SU-DHL-6 (cell line): Measurements from ENCODE around the gene SLC35F1.

Source experiments
- H2AFZ ChIP-seq: fragments of 200-600 bp; sonication (generic); 2 replicates; pipeline ENCODE4 v1.6.1; 2014; ENCODE audit warnings: low read depth, mild to moderate bottlenecking, moderate library complexity, mixed read lengths, antibody characterized with exemption, low read length; ENCODE audit not compliant: severe bottlenecking
- H3F3A ChIP-seq: fragments of 200-600 bp; shearing (Covaris generic); 2 replicates; pipeline ENCODE4 v1.6.0; 2016; ENCODE audit warnings: antibody characterized with exemption, mild to moderate bottlenecking; ENCODE audit not compliant: insufficient read depth
- H3K27ac ChIP-seq: fragments of 200-600 bp; sonication (generic); 2 replicates; pipeline ENCODE4 v1.5.1; 2016; ENCODE audit warnings: low read depth, mild to moderate bottlenecking, low read length, moderate library complexity, mixed read lengths
- H3K27me3 ChIP-seq: fragments of 200-600 bp; sonication (generic), shearing (Covaris generic); 2 replicates; pipeline ENCODE4 v1.6.0; 2014; ENCODE audit warnings: mild to moderate bottlenecking, low read length
- H3K36me3 ChIP-seq: fragments of 200-600 bp; sonication (generic); 2 replicates; pipeline ENCODE4 v1.6.1; 2014; ENCODE audit warnings: mild to moderate bottlenecking, low read length, mixed read lengths
- H3K4me2 ChIP-seq: fragments of 300-600, 200-600 bp; shearing (Covaris generic), sonication (generic); 2 replicates; pipeline ENCODE4 v1.6.0; 2014; ENCODE audit warnings: low read length, low read depth, mild to moderate bottlenecking; ENCODE audit not compliant: poor library complexity, severe bottlenecking
- H3K4me3 ChIP-seq: fragments of 200-600 bp; sonication (generic); 2 replicates; pipeline ENCODE4 v1.5.1; 2014; ENCODE audit warnings: antibody characterized with exemption, low read length, mild to moderate bottlenecking, mixed read lengths; ENCODE audit not compliant: insufficient read depth, poor library complexity, severe bottlenecking
- H3K79me2 ChIP-seq: fragments of 200-600 bp; sonication (generic); 2 replicates; pipeline ENCODE4 v1.6.1; 2014; ENCODE audit warnings: mild to moderate bottlenecking, low read length, moderate library complexity; ENCODE audit not compliant: insufficient read depth
- H3K9ac ChIP-seq: fragments of 200-600 bp; sonication (generic); 2 replicates; pipeline ENCODE4 v1.7.0; 2014; ENCODE audit warnings: mild to moderate bottlenecking, low read length
- H3K9me2 ChIP-seq: fragments of 200-600 bp; sonication (generic); replicated peaks from 2 replicates; pipeline ENCODE4 v1.6.1; 2014; ENCODE audit warnings: low read length; ENCODE audit not compliant: insufficient read depth
- H3K9me3 ChIP-seq: fragments of 200-600 bp; sonication (generic); 2 replicates; pipeline ENCODE4 v1.6.1; 2014; ENCODE audit warnings: low read length, mixed read lengths; ENCODE audit not compliant: insufficient read depth
- H4K20me1 ChIP-seq: fragments of 200-600 bp; sonication (generic); 2 replicates; pipeline ENCODE4 v1.6.1; 2014; ENCODE audit warnings: low read depth, mild to moderate bottlenecking, antibody characterized with exemption, low read length, moderate library complexity, mixed read lengths
- CTCF ChIP-seq: fragments of 200-600 bp; sonication (generic); IDR thresholded peaks from one replicate; pipeline ENCODE4 v1.5.1; 2017; ENCODE audit warnings: antibody characterized with exemption, mild to moderate bottlenecking, low read length, moderate library complexity; ENCODE audit not compliant: insufficient read depth, poor library complexity, severe bottlenecking
- EZH2phosphoT487 ChIP-seq: fragments of 200-600 bp; sonication (generic), shearing (Covaris generic); conservative IDR thresholded peaks from 2 replicates; pipeline ENCODE4 v1.6.1; 2018; ENCODE audit warnings: mild to moderate bottlenecking, antibody characterized with exemption, low read length, moderate library complexity, mixed read lengths

Gene SLC35F1

DNA sequence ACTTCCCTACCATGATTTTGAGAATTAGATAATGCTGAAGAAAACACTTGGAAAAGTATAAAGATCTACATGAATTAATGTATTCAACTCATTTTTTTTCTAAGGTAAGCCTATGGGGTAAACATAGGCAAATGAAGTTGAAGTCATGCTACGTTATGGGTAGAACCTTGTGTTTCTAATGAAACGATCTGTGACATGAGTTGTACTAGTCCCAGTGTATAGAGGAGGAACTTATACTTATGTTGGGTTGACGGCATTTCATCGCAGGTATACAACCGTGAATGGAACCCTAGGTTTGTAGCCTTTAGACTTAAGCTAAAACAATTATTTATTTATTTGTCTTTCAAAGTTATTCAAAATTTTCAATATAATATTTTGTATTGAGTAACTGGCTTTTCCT, 2.6 kb downstream of the SLC35F1 start:
- H3K4me2 ChIP-seq: no peak overlapping the region
- TF ChIP-seq EZH2phosphoT487: no peak
- TF ChIP-seq CTCF: no peak
- H3K79me2 ChIP-seq: no peaks in the 10 kb centered on the region
- H3K9me3 ChIP-seq: no peaks in the 10 kb centered on the region
- H2AFZ ChIP-seq: no peak overlapping the region
- no peaks in the 10 kb centered on the region for H3F3A ChIP-seq
- no peaks in the 10 kb centered on the region for H4K20me1 ChIP-seq
- H3K27ac ChIP-seq: no peak overlapping the region
- no peaks in the 10 kb centered on the region for H3K36me3 ChIP-seq
- H3K9ac ChIP-seq: no peak overlapping the region
- H3K27me3 ChIP-seq: no peaks in the 10 kb centered on the region
- no peaks in the 10 kb centered on the region for H3K9me2 ChIP-seq
- no peak overlapping the region for H3K4me3 ChIP-seq

DNA sequence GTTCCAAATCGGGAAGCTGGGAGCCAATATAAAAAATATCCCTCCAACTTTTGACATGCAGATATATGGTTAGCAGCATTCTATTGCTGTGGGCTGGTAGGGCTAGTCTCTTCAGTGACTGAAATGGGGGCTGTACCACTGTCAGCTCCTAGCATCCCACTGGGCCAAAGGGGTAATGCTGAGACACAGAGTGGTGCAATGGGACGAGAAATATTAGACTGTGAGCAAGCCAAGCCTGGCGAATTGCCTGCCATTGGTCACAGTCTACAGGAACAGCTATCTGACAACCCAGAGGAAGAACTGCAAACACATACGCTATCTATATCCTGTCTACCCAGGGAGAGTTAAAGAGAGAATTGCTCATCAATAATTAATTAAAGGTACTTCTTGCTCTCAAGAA, 3.5 kb downstream of the SLC35F1 start:
- H3K27ac ChIP-seq: no peak overlapping the region
- H3K9me3 ChIP-seq: no peaks in the 10 kb centered on the region
- H3K9ac ChIP-seq: no peak overlapping the region
- H3K4me3 ChIP-seq: no peak overlapping the region
- H3F3A ChIP-seq: no peaks in the 10 kb centered on the region
- H3K27me3 ChIP-seq: no peaks in the 10 kb centered on the region
- H3K9me2 ChIP-seq: no peaks in the 10 kb centered on the region
- no peak overlapping the region for H3K4me2 ChIP-seq
- no peaks in the 10 kb centered on the region for H4K20me1 ChIP-seq
- H3K36me3 ChIP-seq: no peaks in the 10 kb centered on the region
- H2AFZ ChIP-seq: no peak overlapping the region
- H3K79me2 ChIP-seq: no peaks in the 10 kb centered on the region
- no peak for TF ChIP-seq CTCF
- no peak for TF ChIP-seq EZH2phosphoT487

DNA sequence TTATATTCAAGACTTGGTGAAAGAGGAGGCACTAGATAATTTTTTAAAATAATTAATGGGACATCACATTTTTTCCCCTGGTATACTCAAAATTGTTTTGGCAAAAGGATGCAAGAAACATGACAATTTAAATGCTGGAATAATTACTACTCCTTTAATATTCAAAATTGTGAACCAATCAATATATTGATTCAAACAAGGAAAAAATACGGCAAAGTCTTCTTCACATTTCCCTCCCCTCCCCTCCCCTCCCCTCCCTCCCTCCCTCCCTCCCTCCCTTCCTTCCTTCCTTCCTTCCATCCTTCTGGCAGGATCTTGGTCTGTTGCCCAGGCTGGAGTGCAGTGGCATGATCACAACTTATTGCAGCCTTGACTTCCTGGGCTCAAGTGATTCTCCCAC, 4.1 kb downstream of the SLC35F1 start:
- H3K4me2 ChIP-seq: no peak overlapping the region
- no peak overlapping the region for H3K27ac ChIP-seq
- no peaks in the 10 kb centered on the region for H3K9me3 ChIP-seq
- no peaks in the 10 kb centered on the region for H3K9me2 ChIP-seq
- no peaks in the 10 kb centered on the region for H3K36me3 ChIP-seq
- no peaks in the 10 kb centered on the region for H4K20me1 ChIP-seq
- H3K4me3 ChIP-seq: no peak overlapping the region
- H3F3A ChIP-seq: no peaks in the 10 kb centered on the region
- no peak for TF ChIP-seq EZH2phosphoT487
- TF ChIP-seq CTCF: no peak
- no peak overlapping the region for H3K9ac ChIP-seq
- no peak overlapping the region for H2AFZ ChIP-seq
- H3K79me2 ChIP-seq: no peaks in the 10 kb centered on the region
- H3K27me3 ChIP-seq: no peaks in the 10 kb centered on the region

DNA sequence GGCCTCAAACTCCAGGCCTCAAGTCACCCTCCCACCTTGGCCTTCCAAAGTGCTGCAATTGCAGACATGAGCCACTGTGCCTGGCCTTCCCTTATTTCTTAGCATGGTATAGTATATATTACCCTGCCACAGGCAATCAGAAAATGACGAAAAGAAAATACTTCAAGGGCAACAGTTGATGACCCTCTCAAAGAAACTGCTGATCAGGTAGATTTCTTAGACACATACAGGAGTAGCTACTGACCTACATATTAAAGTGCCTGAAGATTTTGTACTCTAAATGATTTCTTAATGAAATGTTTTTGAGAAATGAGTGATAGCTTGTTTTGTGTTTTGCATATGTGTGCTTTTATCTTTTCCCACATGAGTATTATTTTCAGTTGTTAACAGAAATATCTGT, 4.6 kb downstream of the SLC35F1 start:
- H3K9me2 ChIP-seq: no peaks in the 10 kb centered on the region
- no peaks in the 10 kb centered on the region for H3K36me3 ChIP-seq
- no peaks in the 10 kb centered on the region for H3F3A ChIP-seq
- no peak overlapping the region for H3K27ac ChIP-seq
- H3K79me2 ChIP-seq: no peaks in the 10 kb centered on the region
- no peaks in the 10 kb centered on the region for H4K20me1 ChIP-seq
- TF ChIP-seq EZH2phosphoT487 (no peak), CTCF (no peak)
- H3K4me3 ChIP-seq: no peak overlapping the region
- H2AFZ ChIP-seq: no peak overlapping the region
- H3K9me3 ChIP-seq: no peaks in the 10 kb centered on the region
- no peaks in the 10 kb centered on the region for H3K27me3 ChIP-seq
- no peak overlapping the region for H3K9ac ChIP-seq
- no peak overlapping the region for H3K4me2 ChIP-seq
